Endometrial microvascular endothelial cells (primary cell): ENCODE results near the gene CDH16. TPM values are rescaled to one million over a fixed set of nuclear protein-coding genes. Genes with fewer than 3 reads are reported as not detected.
"Not testable (repeated sequence)": the region's sequence is repeated elsewhere in the genome, so short reads cannot be mapped to it uniquely, and the experiment has no call there.

ENCODE experiments used
- in situ Hi-C: cut with HindIII; loops from 2 replicates; pipeline ENCODE4 v1.10.0; 2017; ENCODE audit warnings: low sequenced_read_pairs, low pct_unique_long_range_greater_than_20kb; ENCODE audit errors: inconsistent ontology term
- total RNA-seq: library from RNA; depleted of rRNA; stranded (reverse); fragments of >200 nt; gene quantifications from one replicate; pipeline ENCODE4 v1.2.3, GENCODE V29; 2015; ENCODE audit errors: inconsistent ontology term

CDH16 gene
- total RNA-seq, 1 donor from 2014 or later, result not detected

DNA sequence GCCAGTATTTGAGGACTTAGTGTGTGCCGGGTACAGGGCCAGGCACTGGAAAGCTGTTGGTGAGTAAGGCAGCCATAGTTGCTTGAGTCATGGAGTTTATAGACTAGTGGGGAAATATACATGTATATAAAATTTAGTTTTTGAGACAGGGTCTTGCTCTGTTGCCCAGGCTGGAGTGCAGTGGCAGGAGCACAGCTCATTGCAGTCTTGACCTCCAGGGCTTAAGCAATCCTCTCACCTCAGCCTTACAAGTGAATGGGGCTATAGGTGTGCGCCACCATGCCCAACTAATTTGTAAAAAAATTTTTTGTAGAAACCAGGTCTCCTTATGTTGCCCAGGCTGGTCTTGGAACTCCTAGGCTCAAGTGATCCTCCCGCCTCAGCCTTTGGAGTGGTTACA, 36.0 kb downstream of the CDH16 start:
- in situ Hi-C loops, result no loop called here

GRCh38 chr16:66881964-66882508, 36.6 kb downstream of the CDH16 start:
- in situ Hi-C loops, result no loop called here

- in situ Hi-C loops, result no loop called here
These were observed 37.1 kb downstream of the CDH16 start for GRCh38 chr16:66881560-66881959.

GRCh38 chr16:66881014-66881417, 37.7 kb downstream of the CDH16 start:
- in situ Hi-C loops, result no loop called here

DNA sequence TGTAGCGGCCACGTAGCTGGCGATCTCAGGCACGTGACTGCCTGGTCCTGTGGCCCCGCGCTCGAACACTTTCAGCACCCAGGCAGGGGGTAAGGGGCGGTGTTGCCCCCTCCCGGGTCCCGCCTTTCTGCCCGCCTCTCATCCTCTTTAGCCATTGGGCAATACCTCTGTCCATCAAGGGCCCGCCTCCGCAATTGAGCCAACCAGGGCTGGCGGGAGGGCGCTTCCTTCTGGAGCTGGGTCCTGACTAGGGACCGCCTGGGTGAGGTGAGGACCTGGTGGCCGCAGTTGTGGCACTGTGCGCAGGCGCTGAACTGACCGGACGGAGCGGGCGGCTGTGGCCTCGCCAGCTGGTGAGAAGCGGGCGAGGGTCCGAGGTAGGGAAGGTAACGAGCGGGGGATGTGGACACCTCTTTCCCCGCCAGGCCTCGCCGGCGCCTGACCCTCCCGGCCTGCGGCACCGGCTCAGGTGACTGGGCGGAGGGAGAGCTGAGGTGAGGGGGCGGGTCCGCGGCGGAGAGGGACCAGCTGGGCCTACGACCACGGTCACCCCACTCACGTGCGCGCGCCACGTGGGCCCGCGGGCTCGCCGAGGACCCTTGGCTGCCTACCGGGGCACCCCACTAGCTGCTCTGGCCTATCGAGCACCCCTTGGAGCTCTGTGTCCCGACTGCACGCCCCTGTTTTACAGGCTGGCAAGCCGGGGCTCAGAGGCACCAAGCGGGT, 38.2 kb downstream of the CDH16 start, which contains the start of gene PDP2:
PDP2 (plus strand) TSS at position 228 of the 726 bp plus-strand sequence. CDS start 3,770 bp downstream, outside the sequence.
- in situ Hi-C loops, result no loop called here

DNA sequence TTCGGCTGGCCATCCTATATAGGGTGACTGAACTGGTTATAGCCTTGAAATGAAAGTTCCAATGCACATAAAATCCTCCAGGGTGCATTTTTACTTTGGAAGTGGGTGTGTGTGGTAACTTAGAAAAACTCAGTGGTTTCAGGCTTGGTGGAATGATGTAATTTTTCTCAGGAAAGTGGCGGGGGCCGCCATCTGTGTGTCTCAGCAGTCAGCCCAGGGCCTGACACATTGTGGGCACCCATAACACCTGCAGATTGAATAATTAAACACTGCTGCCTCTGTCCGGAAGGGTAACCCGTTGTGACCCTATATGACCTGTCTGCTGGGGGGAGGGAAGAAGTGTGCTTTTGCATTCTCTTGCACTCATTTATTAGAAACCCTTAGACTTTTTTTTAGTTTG, 40.6 kb downstream of the CDH16 start:
- in situ Hi-C loops, result no loop called here

DNA sequence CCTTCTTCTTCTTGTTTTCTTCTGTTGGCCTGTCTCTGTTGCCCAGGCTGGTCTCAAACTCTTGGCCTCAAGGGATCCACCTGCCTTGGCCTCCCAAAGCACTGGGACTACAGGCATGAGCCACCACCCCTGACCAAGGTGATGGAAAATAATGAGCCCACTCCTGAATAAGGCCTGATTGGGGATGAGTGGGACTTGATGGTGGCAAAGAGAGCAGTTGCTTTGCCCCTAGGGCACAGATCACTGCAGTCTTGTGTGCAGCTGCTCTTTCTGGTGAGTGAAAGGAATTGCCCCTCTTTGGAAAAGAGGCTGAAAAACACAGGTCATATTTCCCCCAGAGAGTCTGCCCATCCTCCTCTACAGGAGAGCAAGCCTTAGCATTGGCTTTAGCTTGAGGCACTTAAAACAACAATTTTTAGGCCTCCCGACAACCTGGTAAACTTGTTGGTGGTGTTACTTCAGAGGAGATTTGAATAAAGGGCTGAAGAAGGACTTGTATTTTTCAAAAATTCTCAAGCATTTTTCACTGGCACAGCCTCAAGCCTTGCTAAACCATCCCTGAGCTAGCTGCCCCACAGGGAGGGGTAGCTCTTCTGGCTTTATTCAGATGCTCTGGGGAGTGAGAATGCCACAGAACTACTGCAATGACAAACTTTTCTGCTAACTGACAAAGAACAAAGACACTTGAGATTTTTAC, 44.5 kb downstream of the CDH16 start:
- in situ Hi-C loops, result no loop called here

- in situ Hi-C loops, result no loop called here
These were observed 45.0 kb downstream of the CDH16 start for GRCh38 chr16:66873685-66874055.

- in situ Hi-C loops, result no loop called here
These were observed 45.6 kb downstream of the CDH16 start for GRCh38 chr16:66872943-66873684.

- in situ Hi-C loops, result no loop called here
These were observed 46.1 kb downstream of the CDH16 start for GRCh38 chr16:66872559-66872942.

GRCh38 chr16:66871840-66872239, 46.8 kb downstream of the CDH16 start:
- in situ Hi-C loops, result no loop called here

DNA sequence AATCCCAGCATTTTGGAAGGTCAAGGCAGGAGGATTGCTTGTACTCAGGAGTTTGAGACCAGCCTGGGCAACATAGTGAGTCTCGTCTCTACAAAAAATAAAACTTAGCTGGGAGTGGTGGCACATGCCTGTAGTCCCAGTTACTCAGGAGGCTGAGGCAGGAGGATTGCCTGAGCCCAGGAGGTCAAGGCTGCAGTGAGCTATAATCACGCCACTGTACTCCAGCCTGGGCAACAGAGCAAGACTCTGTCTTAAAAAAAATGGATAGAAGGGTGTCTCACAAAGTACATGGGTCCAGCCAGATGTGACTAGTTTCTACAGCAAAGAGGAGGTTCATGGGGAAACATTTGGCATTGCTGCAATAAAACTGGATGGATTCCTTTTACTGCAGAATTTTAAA, 47.3 kb downstream of the CDH16 start:
- in situ Hi-C loops, result not testable (repeated sequence)

- in situ Hi-C loops, result no loop called here
These were observed 49.3 kb downstream of the CDH16 start for GRCh38 chr16:66869424-66869823.

DNA sequence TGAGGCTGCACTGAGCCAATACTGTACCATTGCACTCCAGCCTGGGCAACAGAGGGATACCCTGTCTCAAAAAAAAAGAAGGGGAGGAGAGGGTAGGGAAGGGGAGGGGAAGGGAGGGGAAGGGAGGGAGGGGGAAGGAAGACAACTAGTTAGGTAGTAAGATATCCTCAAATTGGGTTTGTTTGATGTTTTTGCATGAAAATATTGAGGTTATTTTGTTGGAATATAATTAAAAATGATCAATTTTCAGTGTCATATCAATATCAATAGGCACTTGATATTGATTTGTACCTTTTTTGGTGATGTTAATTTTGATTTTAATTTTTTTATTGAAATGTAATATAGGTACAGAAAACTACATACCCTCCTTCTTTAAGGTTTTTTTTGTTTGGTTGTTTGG, 55.0 kb downstream of the CDH16 start:
- in situ Hi-C loops, result no loop called here

GRCh38 chr16:66862023-66862520, 56.6 kb downstream of the CDH16 start:
- in situ Hi-C loops, result no loop called here

- in situ Hi-C loops, result no loop called here
These were observed 59.2 kb downstream of the CDH16 start for GRCh38 chr16:66859397-66860068.

DNA sequence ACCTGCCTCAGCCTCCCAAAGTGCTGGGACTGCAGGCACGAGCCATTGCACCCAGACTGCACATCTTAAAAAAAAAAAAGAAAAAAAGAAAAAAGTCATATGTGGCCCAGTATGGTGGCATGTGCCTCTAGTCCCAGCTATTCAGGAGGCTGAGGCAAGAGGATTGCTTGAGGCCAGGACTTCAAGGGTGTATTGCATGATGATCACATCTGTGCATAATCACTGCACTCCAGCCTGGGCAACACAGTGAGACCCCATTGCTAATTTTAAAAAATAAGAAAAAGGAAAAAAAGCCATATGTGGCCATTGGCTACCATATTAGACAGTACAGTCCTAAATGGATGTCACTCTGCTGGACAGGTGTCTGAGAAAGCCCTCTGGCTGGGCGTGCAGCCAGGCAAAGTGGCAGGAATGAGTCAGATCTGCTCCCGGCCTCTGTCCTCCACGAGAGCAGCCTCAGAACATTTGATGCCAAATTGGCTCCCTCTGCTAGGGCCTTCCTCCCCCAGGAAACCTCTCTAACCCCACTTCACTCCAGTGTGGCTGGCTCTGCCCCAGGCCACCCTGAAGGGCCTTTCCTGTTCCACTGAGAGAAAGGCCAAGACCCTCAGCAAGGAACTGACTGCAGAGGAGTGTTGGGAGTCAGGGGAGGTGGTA, 59.8 kb downstream of the CDH16 start:
- in situ Hi-C loops, result no loop called here
